GM12865 (cell line): ENCODE data around the gene KCNK2.
"Not testable (repeated sequence)": the region's sequence is repeated elsewhere in the genome, so short reads cannot be mapped to it uniquely, and the experiment has no call there.

Experiments used
- DNase-seq: peaks from one replicate; pipeline ENCODE4 v3.0.0; 2010; ENCODE audit warnings: low read depth
- H3K4me3 ChIP-seq: 2 replicates; pipeline ENCODE4 v1.5.1; 2011; ENCODE audit warnings: mild to moderate bottlenecking, low read depth, low read length, control low read depth
- TF ChIP-seq, protein P1 (sequence below): IDR thresholded peaks from 2 replicates; pipeline ENCODE4 v1.5.1; 2011; ENCODE audit warnings: low read length, control low read depth, low read depth, inconsistent platforms; ENCODE audit not compliant: insufficient read depth; ENCODE audit errors: missing control alignments

The KCNK2 gene

DNA sequence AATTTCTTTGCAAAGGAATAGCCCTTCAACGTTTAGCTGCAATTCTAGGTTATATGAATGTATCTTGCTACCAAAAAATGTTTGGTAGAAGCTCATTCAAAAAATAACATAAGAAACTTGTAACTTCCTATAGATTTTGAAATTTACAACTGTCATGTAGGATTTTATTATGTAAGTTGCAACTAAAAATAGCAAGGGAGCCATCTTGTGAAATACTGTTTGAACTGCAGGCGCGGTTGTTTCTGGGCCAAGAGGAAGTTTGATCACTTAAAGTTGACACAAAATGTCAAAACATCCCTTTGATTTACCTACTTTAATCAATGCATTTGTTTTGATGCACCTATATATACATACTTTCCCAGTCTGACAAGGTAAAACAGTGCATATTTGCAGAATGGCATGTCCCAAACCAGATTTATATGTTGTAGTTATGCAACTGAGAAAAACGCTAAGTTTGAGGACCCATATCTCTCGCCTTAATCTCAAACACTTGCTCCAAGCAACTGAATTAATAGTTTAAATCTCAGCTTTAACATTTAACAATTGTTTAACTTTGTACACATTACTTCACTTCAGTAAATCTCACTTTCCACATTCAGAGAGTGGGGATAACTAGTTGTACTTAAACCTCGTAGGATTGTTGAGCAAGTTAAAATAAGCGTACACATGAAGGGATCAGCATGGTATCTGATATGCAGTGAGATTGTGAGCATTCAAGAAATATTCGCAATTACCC lies 63.9 kb downstream of the KCNK2 start:
- TF ChIP-seq, protein P1, sequence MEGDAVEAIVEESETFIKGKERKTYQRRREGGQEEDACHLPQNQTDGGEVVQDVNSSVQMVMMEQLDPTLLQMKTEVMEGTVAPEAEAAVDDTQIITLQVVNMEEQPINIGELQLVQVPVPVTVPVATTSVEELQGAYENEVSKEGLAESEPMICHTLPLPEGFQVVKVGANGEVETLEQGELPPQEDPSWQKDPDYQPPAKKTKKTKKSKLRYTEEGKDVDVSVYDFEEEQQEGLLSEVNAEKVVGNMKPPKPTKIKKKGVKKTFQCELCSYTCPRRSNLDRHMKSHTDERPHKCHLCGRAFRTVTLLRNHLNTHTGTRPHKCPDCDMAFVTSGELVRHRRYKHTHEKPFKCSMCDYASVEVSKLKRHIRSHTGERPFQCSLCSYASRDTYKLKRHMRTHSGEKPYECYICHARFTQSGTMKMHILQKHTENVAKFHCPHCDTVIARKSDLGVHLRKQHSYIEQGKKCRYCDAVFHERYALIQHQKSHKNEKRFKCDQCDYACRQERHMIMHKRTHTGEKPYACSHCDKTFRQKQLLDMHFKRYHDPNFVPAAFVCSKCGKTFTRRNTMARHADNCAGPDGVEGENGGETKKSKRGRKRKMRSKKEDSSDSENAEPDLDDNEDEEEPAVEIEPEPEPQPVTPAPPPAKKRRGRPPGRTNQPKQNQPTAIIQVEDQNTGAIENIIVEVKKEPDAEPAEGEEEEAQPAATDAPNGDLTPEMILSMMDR, result peak; percentile 23
- peak; percentile 14 for DNase-seq
- H3K4me3 ChIP-seq, result no peak overlapping the region

GRCh38 chr1:215147024-215147423 lies 64.5 kb downstream of the KCNK2 start:
- no peak overlapping the region for H3K4me3 ChIP-seq
- TF ChIP-seq, protein P1, result no peak
- no peak for DNase-seq

- H3K4me3 ChIP-seq, result no peak overlapping the region
- TF ChIP-seq, protein P1, result no peak
- no peak for DNase-seq
These were observed 69.5 kb downstream of the KCNK2 start for GRCh38 chr1:215151841-215152549.

DNA sequence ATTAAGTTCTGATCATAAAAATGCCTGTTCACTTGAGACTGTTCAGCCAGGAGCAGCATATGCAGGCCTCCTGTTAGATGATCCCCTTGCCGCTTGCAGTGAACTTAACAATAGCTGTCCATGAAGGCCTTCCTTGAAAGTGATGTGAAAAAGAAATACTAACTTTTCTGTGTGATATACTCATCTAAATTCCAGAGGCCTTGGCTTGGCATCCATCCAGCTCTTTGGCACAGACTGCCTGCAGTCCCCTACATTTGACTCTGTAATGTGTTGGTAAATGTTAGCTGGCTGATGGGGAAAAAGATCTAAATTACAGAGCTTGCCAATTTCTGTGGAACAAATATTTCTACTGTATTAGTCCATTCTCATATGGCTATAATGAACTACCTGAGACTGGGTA lies 73.7 kb downstream of the KCNK2 start:
- no peak for DNase-seq
- TF ChIP-seq, protein P1, result no peak
- no peak overlapping the region for H3K4me3 ChIP-seq

GRCh38 chr1:215160351-215160750 lies 77.8 kb downstream of the KCNK2 start:
- TF ChIP-seq, protein P1, result no peak
- no peak for DNase-seq
- H3K4me3 ChIP-seq, result no peak overlapping the region

- not testable (repeated sequence) for H3K4me3 ChIP-seq, DNase-seq
These were observed 80.6 kb downstream of the KCNK2 start for GRCh38 chr1:215163144-215163543.

GRCh38 chr1:215166886-215167285 lies 84.3 kb downstream of the KCNK2 start:
- DNase-seq, result no peak
- H3K4me3 ChIP-seq, result no peak overlapping the region
- TF ChIP-seq, protein P1, result no peak
